Keratinocyte (primary cell): ENCODE measurements around the gene NLRP12. TPM values are rescaled to one million over a fixed set of nuclear protein-coding genes. Genes with fewer than 3 reads are reported as not detected.

ENCODE experiments used
- DNase-seq: peaks from one replicate; pipeline ENCODE4 v3.0.0-alpha.2; 2011; ENCODE audit warnings: low read depth, missing footprints, low spot score
- FAIRE-seq: peaks from 2 replicates; lab custom pipeline; 2011; peaks lifted over from hg19 to GRCh38; lab: Jason Lieb, UNC
- H2AFZ ChIP-seq: 2 replicates; pipeline ENCODE4 v1.6.0; 2012; ENCODE audit warnings: low read length, control low read depth, inconsistent platforms; ENCODE audit not compliant: control insufficient read depth
- H3K27ac ChIP-seq: 2 replicates; pipeline ENCODE4 v1.5.1; 2011; ENCODE audit warnings: low read length; ENCODE audit not compliant: control insufficient read depth, insufficient read depth
- H3K27me3 ChIP-seq: 3 replicates; pipeline ENCODE4 v1.6.0; 2011; ENCODE audit warnings: low read length; ENCODE audit not compliant: control insufficient read depth, insufficient read depth; ENCODE audit errors: extremely low read depth
- H3K36me3 ChIP-seq, 2 experiments: 2 replicates in 1 of 2; 3 replicates in 1 of 2; pipeline ENCODE4 v1.5.1; 2011; ENCODE audit warnings: low read length in 2 of 2, mild to moderate bottlenecking in 1 of 2; ENCODE audit not compliant: control insufficient read depth in 2 of 2, insufficient read depth in 2 of 2; ENCODE audit errors: extremely low read depth in 1 of 2
- H3K4me1 ChIP-seq: 3 replicates; pipeline ENCODE4 v1.5.1; 2011; ENCODE audit warnings: low read length; ENCODE audit not compliant: control insufficient read depth, insufficient read depth; ENCODE audit errors: extremely low read depth
- H3K4me2 ChIP-seq: 3 replicates; pipeline ENCODE4 v1.6.0; 2011; ENCODE audit warnings: low read depth, low read length; ENCODE audit not compliant: control insufficient read depth, insufficient read depth; ENCODE audit errors: extremely low read depth
- H3K4me3 ChIP-seq, 3 experiments: fragments of 200-600 bp in 1 of 3; sonication (generic) in 1 of 3; 2 replicates in 2 of 3; 3 replicates in 1 of 3; pipeline ENCODE4 v1.5.1; 2011 to 2016; ENCODE audit warnings: low read length in 3 of 3, mild to moderate bottlenecking in 3 of 3, control low read depth in 2 of 3, inconsistent platforms in 1 of 3, low read depth in 1 of 3, mixed read lengths in 1 of 3, mixed run types in 1 of 3, moderate library complexity in 1 of 3; ENCODE audit not compliant: control insufficient read depth in 2 of 3, insufficient read depth in 2 of 3; ENCODE audit errors: extremely low read depth in 1 of 3
- H3K79me2 ChIP-seq: 2 replicates; pipeline ENCODE4 v1.6.0; 2012; ENCODE audit warnings: low read length; ENCODE audit not compliant: control insufficient read depth, insufficient read depth
- H3K9ac ChIP-seq: 3 replicates; pipeline ENCODE4 v1.6.0; 2011; ENCODE audit warnings: low read length; ENCODE audit not compliant: control insufficient read depth, insufficient read depth; ENCODE audit errors: extremely low read depth
- H3K9me1 ChIP-seq: 3 replicates; pipeline ENCODE4 v1.6.0; 2011; ENCODE audit warnings: low read length; ENCODE audit not compliant: control insufficient read depth, insufficient read depth; ENCODE audit errors: extremely low read depth
- H3K9me3 ChIP-seq: 2 replicates; pipeline ENCODE4 v1.5.1; 2012; ENCODE audit warnings: low read depth, low read length; ENCODE audit not compliant: control insufficient read depth
- H4K20me1 ChIP-seq: 3 replicates; pipeline ENCODE4 v1.6.0; 2011; ENCODE audit warnings: low read length; ENCODE audit not compliant: control insufficient read depth, insufficient read depth; ENCODE audit errors: extremely low read depth
- EZH2 ChIP-seq: IDR thresholded peaks from one replicate; pipeline ENCODE4 v1.6.1; 2012; ENCODE audit warnings: inconsistent platforms, mild to moderate bottlenecking, low read length, moderate library complexity
- dilution Hi-C: fragments of 300-500 bp; cut with MboI; formaldehyde crosslinking; loops from one replicate; pipeline ENCODE4 v1.7.0; 2020; ENCODE audit warnings: low sequenced_read_pairs; ENCODE audit not compliant: extremely low pct_ligation_motif_present
- polyA plus RNA-seq, 5 experiments: library from polyadenylated mRNA; depleted of rRNA in 3 of 5; stranded (reverse) in 3 of 5; stranded (forward) in 1 of 5; unstranded in 1 of 5; fragments of >200 nt; gene quantifications; 1 replicate in 1 of 5; 2 replicates in 3 of 5; 3 replicates in 1 of 5; pipeline versions ENCODE4 v1.2.1 to v1.2.3, GENCODE V29; 2011 to 2012; ENCODE audit warnings: missing spikeins in 2 of 5, low read depth in 1 of 5, low replicate concordance in 1 of 5
- TF ChIP-seq, protein P1 (sequence below), 3 experiments: IDR thresholded peaks in 1 of 3; conservative IDR thresholded peaks in 1 of 3; optimal IDR thresholded peaks in 1 of 3; 2 replicates in 2 of 3; 3 replicates in 1 of 3; pipeline versions ENCODE3 to v1.5.1; 2011; ENCODE audit warnings: low read length in 3 of 3, mild to moderate bottlenecking in 3 of 3, moderate library complexity in 2 of 3, control low read depth in 1 of 3, inconsistent platforms in 1 of 3; ENCODE audit not compliant: insufficient read depth in 2 of 3; ENCODE audit errors: extremely low read depth in 1 of 3

NLRP12 gene
- polyA plus RNA-seq, 1 donor (not counting 4 experiments of a cell fraction or from before 2014, with no cell fraction given), result not detected

DNA sequence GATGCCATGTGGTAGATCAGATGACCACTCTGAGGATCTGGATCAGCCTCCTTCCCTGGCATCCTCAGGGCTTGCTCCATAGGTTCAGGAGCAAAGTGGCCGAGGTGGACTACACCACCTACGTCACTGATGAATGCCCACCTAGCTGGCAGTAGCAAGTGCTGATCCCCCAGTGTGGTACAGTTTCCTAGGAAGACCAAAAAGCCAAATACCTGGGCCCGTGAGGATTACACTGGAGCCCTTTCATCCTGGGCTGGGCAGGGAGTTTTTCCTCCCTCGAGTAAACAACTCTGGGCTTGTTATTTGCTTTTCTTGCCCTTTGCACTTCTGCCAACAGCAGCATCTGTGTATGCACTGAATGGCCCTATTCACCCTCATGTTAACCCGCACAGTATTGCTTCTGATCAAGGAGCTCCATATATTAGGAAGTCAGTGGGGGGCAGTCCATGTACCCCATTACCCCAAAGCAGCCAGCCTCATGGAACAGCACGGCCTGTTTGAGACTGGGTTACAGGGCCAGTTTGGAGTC, 40.3 kb upstream of the NLRP12 start:
- FAIRE-seq (no peak), DNase-seq (no peak)
- Histone ChIP-seq H3K4me2 (no peak overlapping the region), H4K20me1 (no peaks in the 10 kb centered on the region), H3K27ac (no peak overlapping the region), H3K4me1 (peaks cover 19% of the 10 kb centered on the region), H3K9me1 (no peaks in the 10 kb centered on the region), H3K27me3 (no peaks in the 10 kb centered on the region), H3K4me3 (no peak overlapping the region), H2AFZ (no peak overlapping the region), H3K9ac (no peak overlapping the region), H3K36me3 (no peaks in the 10 kb centered on the region), H3K9me3 (no peaks in the 10 kb centered on the region), H3K79me2 (peaks cover 7% of the 10 kb centered on the region)
- dilution Hi-C loops, result no loop called here
- no peak for TF ChIP-seq EZH2
- TF ChIP-seq, protein P1, sequence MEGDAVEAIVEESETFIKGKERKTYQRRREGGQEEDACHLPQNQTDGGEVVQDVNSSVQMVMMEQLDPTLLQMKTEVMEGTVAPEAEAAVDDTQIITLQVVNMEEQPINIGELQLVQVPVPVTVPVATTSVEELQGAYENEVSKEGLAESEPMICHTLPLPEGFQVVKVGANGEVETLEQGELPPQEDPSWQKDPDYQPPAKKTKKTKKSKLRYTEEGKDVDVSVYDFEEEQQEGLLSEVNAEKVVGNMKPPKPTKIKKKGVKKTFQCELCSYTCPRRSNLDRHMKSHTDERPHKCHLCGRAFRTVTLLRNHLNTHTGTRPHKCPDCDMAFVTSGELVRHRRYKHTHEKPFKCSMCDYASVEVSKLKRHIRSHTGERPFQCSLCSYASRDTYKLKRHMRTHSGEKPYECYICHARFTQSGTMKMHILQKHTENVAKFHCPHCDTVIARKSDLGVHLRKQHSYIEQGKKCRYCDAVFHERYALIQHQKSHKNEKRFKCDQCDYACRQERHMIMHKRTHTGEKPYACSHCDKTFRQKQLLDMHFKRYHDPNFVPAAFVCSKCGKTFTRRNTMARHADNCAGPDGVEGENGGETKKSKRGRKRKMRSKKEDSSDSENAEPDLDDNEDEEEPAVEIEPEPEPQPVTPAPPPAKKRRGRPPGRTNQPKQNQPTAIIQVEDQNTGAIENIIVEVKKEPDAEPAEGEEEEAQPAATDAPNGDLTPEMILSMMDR (optimal IDR thresholded peaks at IDR 0.05 in 1 of 3, IDR thresholded peaks at IDR 0.05 in 1 of 3, conservative IDR thresholded peaks at IDR 0.05 in 1 of 3; ENCODE audit: extremely low read depth in 1 of 3, insufficient read depth in 2 of 3, low read length in 3 of 3), result no peak

DNA sequence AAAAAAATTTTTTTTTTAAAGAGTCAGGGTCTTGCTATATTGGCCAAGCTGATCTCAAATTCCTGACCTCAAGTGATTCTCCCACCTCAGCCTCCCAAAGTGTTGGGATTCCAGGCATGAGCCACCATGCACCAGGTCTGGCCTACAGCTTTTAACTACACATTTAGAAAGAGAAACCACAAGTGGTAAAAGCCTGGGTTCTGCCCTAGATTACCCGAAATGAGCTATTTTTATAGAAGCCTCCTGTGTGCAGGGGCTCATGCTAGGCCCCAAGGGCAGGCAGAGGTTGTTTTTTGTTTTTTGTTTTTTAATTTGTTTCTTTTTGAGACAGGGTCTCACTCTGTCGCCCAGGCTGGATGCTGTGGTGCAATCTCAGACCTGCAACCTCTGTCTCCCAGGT, 29.6 kb upstream of the NLRP12 start:
- Histone ChIP-seq H3K4me2 (no peak overlapping the region), H3K4me3 (no peak overlapping the region), H3K4me1 (no peaks in the 10 kb centered on the region), H4K20me1 (no peaks in the 10 kb centered on the region), H3K27me3 (no peaks in the 10 kb centered on the region), H3K9me3 (no peaks in the 10 kb centered on the region), H3K9me1 (no peaks in the 10 kb centered on the region), H3K27ac (no peak overlapping the region), H3K9ac (no peak overlapping the region), H3K79me2 (no peaks in the 10 kb centered on the region), H3K36me3 (no peaks in the 10 kb centered on the region), H2AFZ (no peak overlapping the region)
- FAIRE-seq (no peak), DNase-seq (no peak)
- dilution Hi-C loops, result no loop called here
- TF ChIP-seq EZH2, result no peak
- TF ChIP-seq, protein P1 (optimal IDR thresholded peaks at IDR 0.05 in 1 of 3, IDR thresholded peaks at IDR 0.05 in 1 of 3, conservative IDR thresholded peaks at IDR 0.05 in 1 of 3; ENCODE audit: extremely low read depth in 1 of 3, insufficient read depth in 2 of 3, low read length in 3 of 3), result no peak
